HG02623 (cell line): Measurements from ENCODE around the gene EXOC4.

Experiments
- ATAC-seq: cut with Tn5 transposase; IDR thresholded peaks from one replicate; pipeline ENCODE4 v1.9.1; 2021; ENCODE audit warnings: moderate library complexity; ENCODE audit not compliant: unreplicated experiment

The EXOC4 gene

GRCh38 chr7:133910761-133911160, 657.9 kb downstream of the EXOC4 start:
- ATAC-seq, result no peak

- ATAC-seq, result no peak
Observed at GRCh38 chr7:133911724-133912123, 658.8 kb downstream of the EXOC4 start.

GRCh38 chr7:133912916-133913697, 660.2 kb downstream of the EXOC4 start:
- no peak for ATAC-seq

GRCh38 chr7:133916621-133917020, 663.7 kb downstream of the EXOC4 start:
- ATAC-seq, result no peak

- no peak for ATAC-seq
Observed at GRCh38 chr7:133919810-133920209, 666.9 kb downstream of the EXOC4 start.

- ATAC-seq, result no peak
Observed at GRCh38 chr7:133921635-133922182, 668.8 kb downstream of the EXOC4 start.

GRCh38 chr7:133923974-133924373, 671.1 kb downstream of the EXOC4 start:
- ATAC-seq, result no peak

- ATAC-seq, result no peak
Observed at GRCh38 chr7:133931053-133931452, 678.2 kb downstream of the EXOC4 start.

GRCh38 chr7:133932591-133932990, 679.7 kb downstream of the EXOC4 start:
- ATAC-seq, result no peak

- ATAC-seq, result no peak
Observed at GRCh38 chr7:133934262-133934976, 681.5 kb downstream of the EXOC4 start.

- no peak for ATAC-seq
Observed at GRCh38 chr7:133934977-133935330, 682.1 kb downstream of the EXOC4 start.

- ATAC-seq, result no peak
Observed at GRCh38 chr7:133936074-133936473, 683.2 kb downstream of the EXOC4 start.

- no peak for ATAC-seq
Observed at GRCh38 chr7:133937786-133938185, 684.9 kb downstream of the EXOC4 start.

- no peak for ATAC-seq
Observed at GRCh38 chr7:133940368-133940767, 687.5 kb downstream of the EXOC4 start.

- no peak for ATAC-seq
Observed at GRCh38 chr7:133941496-133941895, 688.6 kb downstream of the EXOC4 start.

- no peak for ATAC-seq
Observed at GRCh38 chr7:133945497-133945896, 692.6 kb downstream of the EXOC4 start.

GRCh38 chr7:133947458-133948254, 694.8 kb downstream of the EXOC4 start:
- ATAC-seq, result no peak

GRCh38 chr7:133948588-133948987, 695.7 kb downstream of the EXOC4 start:
- ATAC-seq, result no peak

GRCh38 chr7:133950855-133951254, 698.0 kb downstream of the EXOC4 start:
- no peak for ATAC-seq

GRCh38 chr7:133955208-133955607, 702.3 kb downstream of the EXOC4 start:
- no peak for ATAC-seq

- ATAC-seq, result no peak
Observed at GRCh38 chr7:133957845-133958244, 705.0 kb downstream of the EXOC4 start.
